ENCODE measurements around the gene ARSG.

- TF ChIP-seq CTCF (conservative IDR thresholded peaks at IDR 0.05), result no peak
- no peak for TF ChIP-seq ZFX (IDR thresholded peaks at IDR 0.05)
Observed at GRCh38 chr17:68352041-68352440, 60.7 kb downstream of the ARSG start.

Measured in C4-2B (cell line).